ENCODE results near the gene MTAP. TPM values are rescaled to one million over a fixed set of nuclear protein-coding genes. Genes with fewer than 3 reads are reported as not detected.

MTAP gene
- total RNA-seq, 1 experiment from 2014 or later = 102 TPM

GRCh38 chr9:21933281-21933680 lies 130.8 kb downstream of the MTAP start:
- Histone ChIP-seq H3K9me3 (ENCODE audit: control insufficient read depth, low read depth, low read length) (no peaks in the 10 kb centered on the region), H3K18ac (ENCODE audit: insufficient read length, low read depth, low read length) (no peak overlapping the region), H3K4me2 (ENCODE audit: insufficient read depth, insufficient read length, low read length) (no peak overlapping the region), H2BK120ac (ENCODE audit: low read depth, low read length, poor library complexity, severe bottlenecking) (no peak overlapping the region), H3K14ac (ENCODE audit: insufficient read depth, low read length) (no peak overlapping the region), H3K9ac (ENCODE audit: extremely low read depth, insufficient read length, low read length) (no peak overlapping the region), H2AK5ac (ENCODE audit: insufficient read length, low read length) (no peak overlapping the region), H3K4me1 (ENCODE audit: insufficient read depth, low read length) (no peaks in the 10 kb centered on the region; the same call in 1 of the 2 replicates), H4K20me1 (ENCODE audit: control insufficient read depth, insufficient read depth, insufficient read length) (no peaks in the 10 kb centered on the region), H3K56ac (ENCODE audit: insufficient read length, low read depth, low read length) (no peak overlapping the region), H4K91ac (ENCODE audit: insufficient read length, low read depth, low read length) (no peak overlapping the region), H2BK12ac (ENCODE audit: insufficient read length, low read depth, low read length) (no peak overlapping the region), H4K5ac (ENCODE audit: insufficient read length, low read depth, low read length) (no peak overlapping the region), H3K27me3 (ENCODE audit: insufficient read depth, low read length) (no peaks in the 10 kb centered on the region), H4K8ac (replicated peaks; ENCODE audit: insufficient read length, low read depth, low read length) (no peak overlapping the region), H2BK20ac (ENCODE audit: low read depth, low read length, poor library complexity, severe bottlenecking) (no peak overlapping the region), H2BK15ac (ENCODE audit: low read depth, low read length) (no peak overlapping the region), H3K4ac (ENCODE audit: low read depth, low read length) (no peak overlapping the region), H3T11ph (ENCODE audit: low read length) (no peak overlapping the region), H3K79me2 (ENCODE audit: insufficient read depth, low read length) (no peaks in the 10 kb centered on the region), H3K27ac (ENCODE audit: insufficient read length, low read depth, low read length) (no peak overlapping the region), H2BK5ac (ENCODE audit: insufficient read length, low read length) (no peak overlapping the region), H3K23ac (ENCODE audit: insufficient read length, low read depth, low read length) (no peak overlapping the region), H3K23me2 (ENCODE audit: insufficient read length, low read depth, low read length, poor library complexity, severe bottlenecking) (no peaks in the 10 kb centered on the region), H3K79me1 (ENCODE audit: insufficient read depth, low read depth, low read length, poor library complexity, severe bottlenecking) (no peaks in the 10 kb centered on the region), H2AFZ (ENCODE audit: low read length) (no peak overlapping the region)
- H3K4me1 Mint-ChIP-seq = peaks cover 32 to 39% of the 10 kb centered on the region in 2 experiments
- H3K4me3 Mint-ChIP-seq = no peak overlapping the region
- H3K36me3 Mint-ChIP-seq (ENCODE audit: insufficient read depth in 1 of 3, low read depth in 3 of 3) = peaks cover 13 to 14% (median 14%) of the 10 kb centered on the region in 3 experiments; a peak in 6 of 7 replicates
- peak overlapping the region in 1 of 3 experiments; percentile 64; a peak in 2 of 7 replicates for H3K27ac Mint-ChIP-seq
- no peak for DNase-seq
- H3K27me3 Mint-ChIP-seq (ENCODE audit: low read depth) = peaks cover 1% of the 10 kb centered on the region; the same call in 1 of the 2 replicates
- no peak for TF ChIP-seq CTCF (conservative IDR thresholded peaks at IDR 0.05)
- H3K9me3 Mint-ChIP-seq = peaks cover 0 to 2% of the 10 kb centered on the region in 2 experiments; a peak in 3 of 5 replicates

Measured in H9 (cell line).